Bladder microvascular endothelial cell (primary cell): Measurements from ENCODE around the gene DDX31. TPM values are rescaled to one million over a fixed set of nuclear protein-coding genes. Genes with fewer than 3 reads are reported as not detected.

Experiments used
- total RNA-seq: library from RNA; depleted of rRNA; stranded (reverse); fragments of >200 nt; gene quantifications from 2 replicates; pipeline ENCODE4 v1.2.3, GENCODE V29; 2014

DDX31 gene
- total RNA-seq = 6.0 and 15.4 TPM in 2 replicates

DNA sequence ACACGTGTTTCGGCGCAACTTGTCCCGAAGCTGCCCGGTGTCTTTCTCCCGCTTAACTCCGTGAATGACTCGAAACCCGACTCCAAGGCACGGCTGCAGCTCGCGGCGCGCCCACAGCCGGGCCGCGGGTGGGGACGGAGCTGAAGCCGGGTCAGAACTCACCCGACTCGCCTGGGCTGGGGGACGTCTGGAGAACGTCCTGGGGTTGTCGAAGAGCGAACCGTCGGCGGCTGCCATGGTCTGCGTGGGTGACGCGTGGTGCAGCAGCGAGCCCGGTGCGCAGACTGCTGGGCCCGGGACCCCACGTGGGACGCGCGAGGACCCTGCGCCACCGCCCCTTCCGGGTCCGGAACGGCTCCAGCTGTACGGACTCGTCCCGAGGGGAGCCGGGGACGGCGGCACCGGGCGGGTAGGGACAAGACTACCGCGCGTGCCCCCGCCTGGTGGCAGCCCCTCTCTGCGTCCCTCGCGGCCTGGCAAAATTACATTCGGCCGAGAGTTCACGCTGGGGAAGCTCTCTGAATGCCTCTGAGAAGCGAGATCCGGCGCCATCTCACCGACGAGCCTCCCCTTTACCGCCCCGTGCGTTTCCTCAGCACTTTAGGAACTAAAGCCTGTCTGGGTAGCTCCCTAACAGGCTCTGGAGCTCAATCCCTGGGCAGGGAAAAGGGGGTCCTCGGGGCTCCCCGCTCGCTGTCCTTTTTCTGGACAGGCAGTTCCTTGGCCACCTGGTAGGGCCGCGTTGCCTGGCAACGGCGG lies at the start of gene DDX31:
Gene DDX31, minus strand, starts transcription at position 286 of the 759 bp plus-strand sequence. Its CDS starts 49 bp downstream, at position 237.

GRCh38 chr9:132670457-132671391 lies 941 bp upstream of the DDX31 start, which contains the start of gene GTF3C4:
TSS of gene GTF3C4 (plus strand) at chr9:132670464. CDS start at chr9:132670599, 135 bp downstream.

GRCh38 chr9:132582276-132582785 lies 87.5 kb downstream of the DDX31 start, which contains the start of gene BARHL1:
TSS of gene BARHL1 (plus strand) at chr9:132582606. CDS start at chr9:132582798, 192 bp downstream.

Other genes with a start within 250 kb of the DDX31 start
- not detected in 2 replicates for gene BARHL1, start 87.4 kb downstream of the DDX31 start, total RNA-seq
- 7.8 and 16.3 TPM in 2 replicates for gene GTF3C4, start 481 bp upstream of the DDX31 start, total RNA-seq
- gene AK8, start 208.3 kb upstream of the DDX31 start, total RNA-seq = 0.06 and 0.16 TPM in 2 replicates
- 1.3 and 1.5 TPM in 2 replicates for gene SPACA9, start 208.9 kb upstream of the DDX31 start, total RNA-seq